GM10266 (cell line): ENCODE measurements around the gene IL4.

Source experiments
- DNase-seq: peaks from one replicate; pipeline ENCODE4 v3.0.0; 2012; ENCODE audit errors: extremely low spot score
- CTCF ChIP-seq: IDR thresholded peaks from 2 replicates; pipeline ENCODE4 v1.5.1; 2012; ENCODE audit warnings: mild to moderate bottlenecking, low read depth; ENCODE audit not compliant: control insufficient read depth, insufficient read depth; ENCODE audit errors: missing control alignments

IL4 gene

GRCh38 chr5:132640613-132641012 is 33.2 kb upstream of the IL4 start:
- no peak for TF ChIP-seq CTCF
- DNase-seq, result no peak

- DNase-seq, result peak; percentile 56
- no peak for TF ChIP-seq CTCF
These were observed 32.5 kb upstream of the IL4 start for GRCh38 chr5:132641241-132641723.

GRCh38 chr5:132641841-132642240 is 31.9 kb upstream of the IL4 start:
- no peak for TF ChIP-seq CTCF
- no peak for DNase-seq

- no peak for TF ChIP-seq CTCF
- no peak for DNase-seq
These were observed 29.6 kb upstream of the IL4 start for GRCh38 chr5:132644177-132644576.

GRCh38 chr5:132646583-132647266 is 27.1 kb upstream of the IL4 start:
- DNase-seq, result no peak
- TF ChIP-seq CTCF, result no peak

- DNase-seq, result no peak
- TF ChIP-seq CTCF, result no peak
These were observed 26.3 kb upstream of the IL4 start for GRCh38 chr5:132647473-132647872.

- TF ChIP-seq CTCF, result no peak
- DNase-seq, result no peak
These were observed 25.4 kb upstream of the IL4 start for GRCh38 chr5:132648355-132648754.
